ENCODE data around the gene PCSK7.

DNA sequence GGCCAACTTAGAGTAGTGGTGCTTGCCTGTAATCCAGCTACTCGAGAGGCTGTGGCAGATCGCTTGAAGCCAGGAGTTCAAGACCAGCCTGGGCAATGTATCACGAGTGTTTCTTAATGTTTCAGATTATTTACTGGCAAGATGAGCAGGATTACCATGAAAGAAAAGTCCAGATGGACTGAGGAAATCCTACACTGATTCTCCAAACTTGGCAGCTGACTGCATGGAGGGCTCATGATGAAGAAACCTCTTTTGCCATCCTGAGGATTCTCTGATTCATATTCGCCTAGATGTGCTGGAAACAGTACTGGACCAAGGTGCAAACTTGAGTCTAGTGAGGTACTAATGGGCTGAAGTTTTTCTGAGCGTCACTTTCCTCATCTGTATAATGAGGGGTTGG is 56.1 kb downstream of the PCSK7 start:
- TF ChIP-seq, protein P1, sequence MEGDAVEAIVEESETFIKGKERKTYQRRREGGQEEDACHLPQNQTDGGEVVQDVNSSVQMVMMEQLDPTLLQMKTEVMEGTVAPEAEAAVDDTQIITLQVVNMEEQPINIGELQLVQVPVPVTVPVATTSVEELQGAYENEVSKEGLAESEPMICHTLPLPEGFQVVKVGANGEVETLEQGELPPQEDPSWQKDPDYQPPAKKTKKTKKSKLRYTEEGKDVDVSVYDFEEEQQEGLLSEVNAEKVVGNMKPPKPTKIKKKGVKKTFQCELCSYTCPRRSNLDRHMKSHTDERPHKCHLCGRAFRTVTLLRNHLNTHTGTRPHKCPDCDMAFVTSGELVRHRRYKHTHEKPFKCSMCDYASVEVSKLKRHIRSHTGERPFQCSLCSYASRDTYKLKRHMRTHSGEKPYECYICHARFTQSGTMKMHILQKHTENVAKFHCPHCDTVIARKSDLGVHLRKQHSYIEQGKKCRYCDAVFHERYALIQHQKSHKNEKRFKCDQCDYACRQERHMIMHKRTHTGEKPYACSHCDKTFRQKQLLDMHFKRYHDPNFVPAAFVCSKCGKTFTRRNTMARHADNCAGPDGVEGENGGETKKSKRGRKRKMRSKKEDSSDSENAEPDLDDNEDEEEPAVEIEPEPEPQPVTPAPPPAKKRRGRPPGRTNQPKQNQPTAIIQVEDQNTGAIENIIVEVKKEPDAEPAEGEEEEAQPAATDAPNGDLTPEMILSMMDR (IDR thresholded peaks at IDR 0.05; ENCODE audit: extremely low read depth in 1 of 2, insufficient read depth in 1 of 2, low read depth in 1 of 2, low read length in 2 of 2) = no peak
- TF ChIP-seq, protein P2, sequence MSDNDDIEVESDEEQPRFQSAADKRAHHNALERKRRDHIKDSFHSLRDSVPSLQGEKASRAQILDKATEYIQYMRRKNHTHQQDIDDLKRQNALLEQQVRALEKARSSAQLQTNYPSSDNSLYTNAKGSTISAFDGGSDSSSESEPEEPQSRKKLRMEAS (IDR thresholded peaks at IDR 0.05; ENCODE audit: insufficient read depth, insufficient read length) = no peak
- TF ChIP-seq POLR2AphosphoS5 (IDR thresholded peaks at IDR 0.05; ENCODE audit: insufficient read depth, low read depth, low read length) (no peak), POLR2A (IDR thresholded peaks at IDR 0.05; ENCODE audit: low read depth, low read length) (no peak), EZH2 (IDR thresholded peaks at IDR 0.05; ENCODE audit: borderline replicate concordance, low read depth, low read length, severe bottlenecking) (no peak)
